ENCODE data around the gene HYAL1.
A peak's percentile ranks its signal among the peaks of the same experiment; 100 is the strongest.

Gene HYAL1

DNA sequence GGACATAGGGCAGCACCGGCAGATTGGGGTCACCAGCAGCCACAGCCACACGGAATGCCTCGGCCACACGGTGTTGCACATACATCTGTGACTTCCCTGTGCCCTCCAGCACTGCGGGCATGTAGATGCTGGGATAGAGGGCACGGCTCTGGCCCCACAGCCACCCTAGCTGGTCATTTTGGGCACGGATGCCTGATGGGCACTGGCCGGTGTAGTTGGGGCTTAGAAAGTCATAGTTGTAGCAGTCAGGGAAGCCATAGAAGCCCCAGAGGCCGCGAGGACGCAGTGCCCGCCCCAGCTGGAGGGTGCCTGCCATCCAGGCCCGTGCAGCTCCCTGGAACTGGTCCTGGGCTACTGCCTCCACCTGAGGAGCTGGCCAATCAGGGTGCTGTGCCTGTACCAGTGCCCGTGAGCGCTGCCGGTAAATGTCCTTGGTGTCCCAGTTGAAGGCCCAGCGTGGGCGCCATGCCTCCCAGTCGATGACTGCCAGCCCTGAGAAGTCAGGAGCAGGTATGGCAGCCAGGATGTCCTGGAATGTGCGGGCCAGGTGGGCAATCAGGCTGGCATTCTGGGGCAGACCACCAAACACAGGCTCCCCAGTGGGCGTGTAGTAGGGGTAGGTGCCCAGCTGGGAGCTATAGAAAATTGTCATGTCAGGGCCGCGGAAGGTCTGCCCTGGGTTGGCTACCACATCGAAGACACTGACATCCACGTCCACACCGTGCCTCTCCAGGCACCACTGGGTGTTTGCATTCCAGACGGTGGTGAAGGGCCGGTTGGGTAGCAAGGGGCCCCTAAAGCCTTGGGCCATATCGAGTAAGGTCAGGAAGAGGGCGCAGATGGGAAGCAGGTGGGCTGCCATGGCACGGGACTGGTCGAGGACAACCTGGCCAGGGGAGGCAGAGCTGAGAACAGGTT lies 1.0 kb downstream of the HYAL1 start:
- no peak for TF ChIP-seq CTCF (conservative IDR thresholded peaks at IDR 0.05; ENCODE audit: low read depth, low read length)
- no peak overlapping the region for H3K4me3 ChIP-seq (ENCODE audit: low read length)

DNA sequence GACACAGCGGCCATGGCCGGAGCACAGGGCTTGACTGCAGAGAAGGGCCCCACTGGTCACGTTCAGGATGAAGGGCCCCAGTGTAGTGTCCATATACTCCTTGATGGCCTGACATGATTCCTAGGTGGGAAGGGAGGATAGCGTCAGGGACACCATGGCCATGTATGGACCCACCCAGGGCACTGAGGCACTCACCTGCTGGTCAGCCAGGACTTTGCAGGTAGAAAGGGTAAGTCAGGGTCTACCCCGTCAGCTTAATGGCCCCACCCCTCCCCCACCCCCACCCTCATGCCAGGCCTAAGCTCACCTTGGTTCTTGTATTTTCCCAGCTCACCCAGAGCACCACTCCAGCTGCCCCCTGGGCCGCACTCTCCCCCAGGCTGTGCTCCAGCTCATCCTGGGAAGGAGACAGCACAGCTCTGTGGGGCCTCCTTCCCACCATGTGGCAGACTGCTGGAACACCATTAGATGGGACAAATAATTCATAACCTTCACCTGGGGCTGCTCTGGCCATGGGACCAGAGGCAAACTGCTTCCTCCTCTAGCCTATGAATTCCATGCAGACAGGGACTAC lies 2.6 kb downstream of the HYAL1 start:
- DNase-seq (ENCODE audit: low read depth) = no peak
- TF ChIP-seq CTCF (conservative IDR thresholded peaks at IDR 0.05; ENCODE audit: low read depth, low read length) = no peak
- no peak overlapping the region for H3K4me3 ChIP-seq (ENCODE audit: low read length)

More for the DNA sequence above, 1.0 kb downstream of the HYAL1 start:
- DNase-seq (ENCODE audit: low read depth) = no peak

DNA sequence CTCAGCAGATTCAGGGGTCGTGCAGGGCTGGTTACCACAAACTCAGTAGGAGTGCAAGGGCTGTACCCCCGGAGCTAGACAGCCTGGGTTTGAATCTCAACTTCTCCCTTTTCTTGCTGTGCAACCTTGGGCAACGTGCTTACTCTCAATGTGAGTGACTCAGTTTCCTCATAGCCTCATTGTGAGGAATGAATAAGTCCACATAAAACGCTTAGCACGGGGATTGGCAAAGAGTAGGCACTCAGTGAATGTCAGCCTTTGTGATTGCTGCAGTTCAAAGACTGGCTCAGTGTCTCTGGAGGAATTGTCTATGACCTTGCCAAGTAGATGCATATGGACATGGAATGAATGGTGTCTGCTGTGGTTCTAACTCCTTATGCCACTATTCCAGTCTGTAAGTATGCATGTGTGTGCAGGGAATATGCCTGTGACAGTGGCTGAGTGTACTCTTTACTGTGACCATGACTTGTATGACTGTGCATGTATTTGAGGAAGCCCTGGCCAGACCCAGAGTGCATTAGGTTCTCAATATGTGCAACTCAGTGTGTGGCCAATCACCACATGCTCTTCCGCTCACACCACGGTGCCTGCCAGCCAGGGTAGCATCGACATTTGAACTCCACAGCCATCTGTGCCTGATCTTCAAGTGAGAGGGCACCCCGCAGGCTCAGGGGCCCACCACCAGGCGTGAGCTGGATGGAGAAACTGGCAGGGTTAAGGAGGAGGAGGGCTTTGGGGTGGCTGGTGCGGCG lies 3.3 kb downstream of the HYAL1 start:
- no peak for TF ChIP-seq CTCF (conservative IDR thresholded peaks at IDR 0.05; ENCODE audit: low read depth, low read length)
- no peak for DNase-seq (ENCODE audit: low read depth)
- H3K4me3 ChIP-seq (ENCODE audit: low read length) = peak overlapping the region; percentile 57

GRCh38 chr3:50299638-50299928 lies 3.8 kb downstream of the HYAL1 start:
- DNase-seq (ENCODE audit: low read depth) = no peak
- no peak for TF ChIP-seq CTCF (conservative IDR thresholded peaks at IDR 0.05; ENCODE audit: low read depth, low read length)
- peak overlapping the region; percentile 57 for H3K4me3 ChIP-seq (ENCODE audit: low read length)

DNA sequence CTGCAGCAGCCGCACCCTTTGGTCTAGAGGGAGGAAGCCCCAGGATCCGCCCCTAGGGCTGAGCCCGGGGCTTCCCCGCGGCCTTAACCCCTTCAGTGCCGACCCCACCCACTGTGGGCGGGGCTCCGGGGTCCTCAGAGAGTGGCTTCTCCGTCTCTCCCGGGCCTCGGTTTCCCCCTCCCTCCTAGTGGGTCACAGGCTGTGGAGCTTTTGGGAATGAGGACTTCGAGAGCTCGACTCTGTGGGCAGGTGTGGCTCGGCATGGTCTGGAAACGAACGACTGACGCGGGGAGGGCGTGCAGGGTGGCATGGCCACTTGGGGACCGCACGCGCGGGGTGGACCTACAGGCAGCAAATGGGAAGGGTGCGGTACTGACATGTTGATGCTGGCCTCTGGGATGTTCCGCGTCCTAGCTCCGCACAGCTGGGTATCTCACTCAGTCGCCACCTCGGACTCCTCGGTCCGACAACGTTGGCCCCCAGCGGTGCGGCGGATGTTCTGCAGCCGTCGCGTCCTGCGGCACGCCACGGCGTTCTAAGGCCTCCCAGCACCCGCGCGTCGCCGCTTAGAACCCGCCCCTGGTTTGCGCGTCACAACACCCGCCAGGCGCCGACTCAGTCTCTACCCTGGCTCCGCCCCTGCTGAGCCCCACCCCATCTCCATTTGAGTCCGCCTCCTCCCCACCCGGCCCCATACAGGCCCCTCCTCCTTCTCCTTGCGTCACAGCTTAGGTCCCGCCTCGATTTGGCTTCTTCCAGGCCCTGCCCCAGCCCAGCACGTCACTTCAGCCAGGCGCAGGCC lies 4.3 kb downstream of the HYAL1 start, which contains the start of the genes HYAL3 and NAA80:
HYAL3 (minus strand) TSS at position 570 of the 802 bp plus-strand sequence. CDS start 3,803 bp downstream, outside the sequence.
NAA80 (minus strand) TSS at position 570 of the 802 bp plus-strand sequence. CDS start 1,942 bp downstream, outside the sequence.
- TF ChIP-seq CTCF (conservative IDR thresholded peaks at IDR 0.05; ENCODE audit: low read depth, low read length) = no peak

GRCh38 chr3:50297896-50298725 lies 5.3 kb downstream of the HYAL1 start:
- H3K4me3 ChIP-seq (ENCODE audit: low read length) = peak overlapping the region; percentile 84
- peak; percentile 5 for TF ChIP-seq CTCF (conservative IDR thresholded peaks at IDR 0.05; ENCODE audit: low read depth, low read length)
- DNase-seq (ENCODE audit: low read depth) = no peak

More for the DNA sequence above, 4.3 kb downstream of the HYAL1 start, which contains the start of the genes HYAL3 and NAA80:
- H3K4me3 ChIP-seq (ENCODE audit: low read length) = peak within 1 kb of the TSS; percentile 84
- peak; percentile 98 for DNase-seq (ENCODE audit: low read depth)
